ENCODE data around the gene ALKBH3. TPM values are rescaled to one million over a fixed set of nuclear protein-coding genes. Genes with fewer than 3 reads are reported as not detected.

ALKBH3 gene
- total RNA-seq, 6 donors from 2014 or later = 23.9 to 60.8 (median 27.6) TPM

GRCh38 chr11:43925932-43926505 is 45.4 kb downstream of the ALKBH3 start:
- TF ChIP-seq POLR2AphosphoS5 (IDR thresholded peaks at IDR 0.05) (no peak), CTCF (IDR thresholded peaks at IDR 0.05) (no peak), POLR2A (IDR thresholded peaks at IDR 0.05) (no peak), EP300 (IDR thresholded peaks at IDR 0.05) (no peak)
- Histone ChIP-seq H3K4me1 (peaks cover 17 to 26% (median 21%) of the 10 kb centered on the region in 4 donors), H3K27ac (no peak overlapping the region), H3K27me3 (no peaks in the 10 kb centered on the region), H3K9me3 (no peaks in the 10 kb centered on the region), H3K4me3 (no peak overlapping the region), H3K36me3 (peaks cover 0 to 5% (median 3%) of the 10 kb centered on the region in 4 donors)
- WGBS, 2 donors = 64 to 69% methylated on average over 12 of the region's 12 CpGs
- DNase-seq = no peak
- ATAC-seq (ENCODE audit: low FRiP score in 2 of 2) = no peak

- H3K9me3 ChIP-seq = no peaks in the 10 kb centered on the region
- peaks cover 0 to 3% (median 1%) of the 10 kb centered on the region in 4 donors for H3K36me3 ChIP-seq
- DNase-seq = no peak
- no peak for TF ChIP-seq CTCF (IDR thresholded peaks at IDR 0.05)
- WGBS, 2 donors = 85 to 98% methylated on average over 2 of the region's 2 CpGs
- H3K4me3 ChIP-seq = no peak overlapping the region
- ATAC-seq (ENCODE audit: low FRiP score in 2 of 2) = no peak
- H3K27me3 ChIP-seq = no peaks in the 10 kb centered on the region
- H3K27ac ChIP-seq = no peak overlapping the region
- H3K4me1 ChIP-seq = peaks cover 11 to 20% (median 13%) of the 10 kb centered on the region in 4 donors
Measured at GRCh38 chr11:43927070-43927469, 46.4 kb downstream of the ALKBH3 start.

GRCh38 chr11:43927925-43928707 is 47.5 kb downstream of the ALKBH3 start:
- Histone ChIP-seq H3K4me1 (peaks cover 11 to 17% (median 13%) of the 10 kb centered on the region in 4 donors), H3K36me3 (no peaks in the 10 kb centered on the region), H3K4me3 (no peak overlapping the region), H3K9me3 (no peaks in the 10 kb centered on the region), H3K27ac (no peak overlapping the region), H3K27me3 (no peaks in the 10 kb centered on the region)
- ATAC-seq (ENCODE audit: low FRiP score in 2 of 2) = no peak
- WGBS, 2 donors = 81 to 90% methylated on average over 7 to 13 of the region's 13 CpGs
- DNase-seq = no peak
- TF ChIP-seq POLR2A (IDR thresholded peaks at IDR 0.05) = no peak
- TF ChIP-seq CTCF (IDR thresholded peaks at IDR 0.05) = no peak
- no peak for TF ChIP-seq EP300 (IDR thresholded peaks at IDR 0.05)

- Histone ChIP-seq H3K9me3 (no peaks in the 10 kb centered on the region), H3K4me3 (no peak overlapping the region), H3K4me1 (peaks cover 6 to 11% (median 8%) of the 10 kb centered on the region in 4 donors), H3K27me3 (no peaks in the 10 kb centered on the region), H3K27ac (no peak overlapping the region), H3K36me3 (no peaks in the 10 kb centered on the region)
- DNase-seq = no peak
- WGBS, 2 donors = 98% methylated on average over 4 of the region's 4 CpGs
- TF ChIP-seq POLR2AphosphoS5 (IDR thresholded peaks at IDR 0.05) (no peak), POLR2A (IDR thresholded peaks at IDR 0.05) (no peak), EP300 (IDR thresholded peaks at IDR 0.05) (no peak), CTCF (IDR thresholded peaks at IDR 0.05) (no peak)
- no peak for ATAC-seq (ENCODE audit: low FRiP score in 2 of 2)
Measured at GRCh38 chr11:43928721-43929120, 48.1 kb downstream of the ALKBH3 start.

Measured in upper lobe of left lung (tissue), 6 donors.